ENCODE measurements around the gene ENPP5. TPM values are rescaled to one million over a fixed set of nuclear protein-coding genes. Genes with fewer than 3 reads are reported as not detected.

ENPP5 gene
- total RNA-seq, 1 experiment from 2014 or later = 2.3 TPM

DNA sequence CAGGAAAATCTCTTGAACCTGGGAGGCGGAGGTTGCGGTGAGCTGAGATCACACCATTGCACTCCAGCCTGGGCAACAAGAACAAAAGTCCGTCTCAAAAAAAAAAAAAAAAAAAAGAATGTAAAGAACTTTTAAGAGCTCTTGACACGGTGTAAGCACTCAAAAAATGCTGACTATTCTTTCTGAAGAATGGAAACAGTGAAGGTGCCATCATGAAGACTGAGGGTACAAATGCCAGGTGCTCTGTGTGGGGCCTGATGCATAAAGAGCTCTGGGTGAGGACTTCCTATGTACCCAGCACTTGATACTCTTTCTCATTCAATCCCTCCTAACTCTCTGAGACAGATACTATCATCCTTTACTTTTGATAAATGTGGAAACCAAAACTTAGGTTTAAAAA, 45.0 kb upstream of the ENPP5 start:
- H3K4me1 ChIP-seq = no peaks in the 10 kb centered on the region
- Mint-ChIP-seq H3K36me3 (ENCODE audit: insufficient read depth, unreplicated experiment) (no peaks in the 10 kb centered on the region), H3K27me3 (ENCODE audit: insufficient read depth, unreplicated experiment) (no peaks in the 10 kb centered on the region), H3K4me3 (ENCODE audit: unreplicated experiment) (no peak overlapping the region), H3K4me1 (ENCODE audit: low read depth, unreplicated experiment) (peaks cover 5% of the 10 kb centered on the region), H3K27ac (ENCODE audit: unreplicated experiment) (no peak overlapping the region), H3K9me3 (ENCODE audit: unreplicated experiment) (no peaks in the 10 kb centered on the region)
- H3K27me3 ChIP-seq (replicated peaks; ENCODE audit: control insufficient read depth, insufficient read depth, low read length) = no peaks in the 10 kb centered on the region
- TF ChIP-seq, protein P1, sequence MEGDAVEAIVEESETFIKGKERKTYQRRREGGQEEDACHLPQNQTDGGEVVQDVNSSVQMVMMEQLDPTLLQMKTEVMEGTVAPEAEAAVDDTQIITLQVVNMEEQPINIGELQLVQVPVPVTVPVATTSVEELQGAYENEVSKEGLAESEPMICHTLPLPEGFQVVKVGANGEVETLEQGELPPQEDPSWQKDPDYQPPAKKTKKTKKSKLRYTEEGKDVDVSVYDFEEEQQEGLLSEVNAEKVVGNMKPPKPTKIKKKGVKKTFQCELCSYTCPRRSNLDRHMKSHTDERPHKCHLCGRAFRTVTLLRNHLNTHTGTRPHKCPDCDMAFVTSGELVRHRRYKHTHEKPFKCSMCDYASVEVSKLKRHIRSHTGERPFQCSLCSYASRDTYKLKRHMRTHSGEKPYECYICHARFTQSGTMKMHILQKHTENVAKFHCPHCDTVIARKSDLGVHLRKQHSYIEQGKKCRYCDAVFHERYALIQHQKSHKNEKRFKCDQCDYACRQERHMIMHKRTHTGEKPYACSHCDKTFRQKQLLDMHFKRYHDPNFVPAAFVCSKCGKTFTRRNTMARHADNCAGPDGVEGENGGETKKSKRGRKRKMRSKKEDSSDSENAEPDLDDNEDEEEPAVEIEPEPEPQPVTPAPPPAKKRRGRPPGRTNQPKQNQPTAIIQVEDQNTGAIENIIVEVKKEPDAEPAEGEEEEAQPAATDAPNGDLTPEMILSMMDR (IDR thresholded peaks at IDR 0.05; ENCODE audit: insufficient read depth in 1 of 2, low read depth in 1 of 2, low read length in 1 of 2, severe bottlenecking in 1 of 2, unreplicated experiment in 1 of 2) = no peak
- DNase-seq = no peak
- no peaks in the 10 kb centered on the region for H3K9me3 ChIP-seq
- H3K4me3 ChIP-seq (ENCODE audit: low read depth, low read length) = no peak overlapping the region
- no peaks in the 10 kb centered on the region for H3K36me3 ChIP-seq (ENCODE audit: control insufficient read depth, insufficient read depth, low read length)
- BruUV-seq (replicated peaks) = no TSS peak
- intact Hi-C loops (cut with micrococcal nuclease; ENCODE audit: unreplicated experiment) = no loop called here
- POLR2A ChIA-PET = interaction anchor here (0.6 kb wide), 1 partner anchor 147 kb away, joined by 3 read pairs; no protein-coding TSS in a partner anchor
- CTCF ChIA-PET = no interaction called here

DNA sequence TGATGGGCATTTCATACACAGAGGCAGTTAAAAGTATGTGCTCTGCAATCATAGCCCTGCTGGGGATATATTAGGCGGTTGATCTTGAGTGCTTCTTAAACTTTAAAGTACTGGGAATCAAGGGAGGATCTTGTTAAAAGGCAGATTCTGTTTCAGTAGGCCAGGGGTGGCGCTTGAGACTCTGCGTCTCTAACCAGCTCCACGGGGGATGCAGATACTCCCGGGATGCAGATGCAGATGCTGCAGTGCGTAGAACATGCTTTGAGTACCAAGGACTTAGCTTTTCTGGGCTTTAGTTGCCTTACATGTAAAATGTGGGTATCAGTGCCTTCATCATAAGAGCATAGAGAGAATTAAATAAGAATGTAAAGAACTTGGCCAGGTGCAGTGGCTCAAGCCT, 44.4 kb upstream of the ENPP5 start:
- H3K9me3 ChIP-seq = no peaks in the 10 kb centered on the region
- no peaks in the 10 kb centered on the region for H3K36me3 ChIP-seq (ENCODE audit: control insufficient read depth, insufficient read depth, low read length)
- no peaks in the 10 kb centered on the region for H3K9me3 Mint-ChIP-seq (ENCODE audit: unreplicated experiment)
- H3K4me1 Mint-ChIP-seq (ENCODE audit: low read depth, unreplicated experiment) = peaks cover 5% of the 10 kb centered on the region
- TF ChIP-seq, protein P1 (IDR thresholded peaks at IDR 0.05; ENCODE audit: insufficient read depth in 1 of 2, low read depth in 1 of 2, low read length in 1 of 2, severe bottlenecking in 1 of 2, unreplicated experiment in 1 of 2) = no peak
- no peak for DNase-seq
- no peaks in the 10 kb centered on the region for H3K36me3 Mint-ChIP-seq (ENCODE audit: insufficient read depth, unreplicated experiment)
- H3K27me3 ChIP-seq (replicated peaks; ENCODE audit: control insufficient read depth, insufficient read depth, low read length) = no peaks in the 10 kb centered on the region
- CTCF ChIA-PET = no interaction called here
- no peak overlapping the region for H3K27ac Mint-ChIP-seq (ENCODE audit: unreplicated experiment)
- POLR2A ChIA-PET = interaction anchor here (0.6 kb wide), 1 partner anchor 146 kb away, joined by 3 read pairs; no protein-coding TSS in a partner anchor
- no peaks in the 10 kb centered on the region for H3K4me1 ChIP-seq
- H3K27me3 Mint-ChIP-seq (ENCODE audit: insufficient read depth, unreplicated experiment) = no peaks in the 10 kb centered on the region
- intact Hi-C loops (cut with micrococcal nuclease; ENCODE audit: unreplicated experiment) = no loop called here
- no peak overlapping the region for H3K4me3 ChIP-seq (ENCODE audit: low read depth, low read length)
- no peak overlapping the region for H3K4me3 Mint-ChIP-seq (ENCODE audit: unreplicated experiment)
- no TSS peak for BruUV-seq (replicated peaks)

DNA sequence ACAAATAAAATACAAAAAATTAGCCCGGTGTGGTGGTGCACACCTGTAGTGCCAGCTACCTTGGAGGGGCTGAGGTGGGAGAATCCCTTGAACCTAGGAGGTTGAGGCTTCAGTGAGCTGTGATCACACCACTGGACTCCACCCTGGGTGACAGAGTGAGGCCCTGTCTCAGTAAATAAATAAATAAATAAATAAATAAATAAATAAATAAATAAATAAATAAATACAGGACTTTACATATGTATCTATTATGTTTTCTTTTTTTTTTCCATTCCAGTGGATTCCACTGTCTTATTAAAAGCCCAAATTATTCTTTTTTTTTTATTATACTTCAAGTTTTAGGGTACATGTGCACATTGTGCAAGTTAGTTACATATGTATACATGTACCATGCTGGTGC, 41.1 kb upstream of the ENPP5 start:
- Histone ChIP-seq H3K9me3 (no peaks in the 10 kb centered on the region), H3K4me3 (ENCODE audit: low read depth, low read length) (no peak overlapping the region), H3K27me3 (replicated peaks; ENCODE audit: control insufficient read depth, insufficient read depth, low read length) (no peaks in the 10 kb centered on the region), H3K4me1 (no peaks in the 10 kb centered on the region), H3K36me3 (ENCODE audit: control insufficient read depth, insufficient read depth, low read length) (no peaks in the 10 kb centered on the region)
- no peak for DNase-seq
- H3K4me3 Mint-ChIP-seq (ENCODE audit: unreplicated experiment) = no peak overlapping the region
- intact Hi-C loops (cut with micrococcal nuclease; ENCODE audit: unreplicated experiment) = no loop called here
- no peaks in the 10 kb centered on the region for H3K36me3 Mint-ChIP-seq (ENCODE audit: insufficient read depth, unreplicated experiment)
- TF ChIP-seq, protein P1 (IDR thresholded peaks at IDR 0.05; ENCODE audit: insufficient read depth in 1 of 2, low read depth in 1 of 2, low read length in 1 of 2, severe bottlenecking in 1 of 2, unreplicated experiment in 1 of 2) = no peak
- ChIA-PET POLR2A (no interaction called here), CTCF (no interaction called here)
- H3K27me3 Mint-ChIP-seq (ENCODE audit: insufficient read depth, unreplicated experiment) = peaks cover 3% of the 10 kb centered on the region
- H3K27ac Mint-ChIP-seq (ENCODE audit: unreplicated experiment) = no peak overlapping the region
- H3K4me1 Mint-ChIP-seq (ENCODE audit: low read depth, unreplicated experiment) = peaks cover 5% of the 10 kb centered on the region
- BruUV-seq (replicated peaks) = no TSS peak
- no peaks in the 10 kb centered on the region for H3K9me3 Mint-ChIP-seq (ENCODE audit: unreplicated experiment)

Data from Caco-2 (cell line).